Stimulated activated CD8-positive, alpha-beta memory T cell treated with anti-CD3 and anti-CD28 coated beads, Interleukin-12 subunit alpha, Interleukin-12 subunit beta, amount 100 ng/mL, for 24 hours (primary cell): ENCODE data around the gene DISP1.
A peak's percentile ranks its signal among the peaks of the same experiment; 100 is the strongest.

Experiments used
- DNase-seq: peaks from one replicate; pipeline ENCODE4 v3.0.0-alpha.2; 2020; ENCODE audit errors: extremely low read depth

DISP1 gene

GRCh38 chr1:222814536-222815439, at the start of gene DISP1:
TSS of gene DISP1 (plus strand) at chr1:222815039. CDS start at chr1:222942824, 127,785 bp downstream.
- DNase-seq = peak; percentile 44

GRCh38 chr1:222767152-222767571, 47.7 kb upstream of the DISP1 start:
- no peak for DNase-seq

- DNase-seq = no peak
These were observed 46.2 kb upstream of the DISP1 start for GRCh38 chr1:222768592-222768991.

GRCh38 chr1:222769181-222769580, 45.7 kb upstream of the DISP1 start:
- DNase-seq = no peak

GRCh38 chr1:222769971-222770620, 44.7 kb upstream of the DISP1 start:
- DNase-seq = no peak

GRCh38 chr1:222772996-222773379, 41.9 kb upstream of the DISP1 start:
- no peak for DNase-seq

GRCh38 chr1:222777463-222777862, 37.4 kb upstream of the DISP1 start:
- no peak for DNase-seq

- no peak for DNase-seq
These were observed 36.9 kb upstream of the DISP1 start for GRCh38 chr1:222777977-222778376.

GRCh38 chr1:222781251-222781650, 33.6 kb upstream of the DISP1 start:
- no peak for DNase-seq

- no peak for DNase-seq
These were observed 31.8 kb upstream of the DISP1 start for GRCh38 chr1:222783051-222783450.

- DNase-seq = no peak
These were observed 30.5 kb upstream of the DISP1 start for GRCh38 chr1:222784371-222784770.

- DNase-seq = no peak
These were observed 29.9 kb upstream of the DISP1 start for GRCh38 chr1:222784916-222785315.

- no peak for DNase-seq
These were observed 29.3 kb upstream of the DISP1 start for GRCh38 chr1:222785529-222785928.

GRCh38 chr1:222786121-222786520, 28.7 kb upstream of the DISP1 start:
- no peak for DNase-seq

- no peak for DNase-seq
These were observed 27.1 kb upstream of the DISP1 start for GRCh38 chr1:222787729-222788128.

GRCh38 chr1:222788402-222789156, 26.3 kb upstream of the DISP1 start:
- DNase-seq = no peak

GRCh38 chr1:222790115-222790514, 24.7 kb upstream of the DISP1 start:
- no peak for DNase-seq

GRCh38 chr1:222790520-222790919, 24.3 kb upstream of the DISP1 start:
- DNase-seq = no peak

GRCh38 chr1:222791006-222791710, 23.7 kb upstream of the DISP1 start:
- no peak for DNase-seq

- DNase-seq = no peak
These were observed 22.1 kb upstream of the DISP1 start for GRCh38 chr1:222792744-222793143.

- no peak for DNase-seq
These were observed 20.0 kb upstream of the DISP1 start for GRCh38 chr1:222794656-222795474.
